Kidney capillary endothelial cell (primary cell): ENCODE results near the gene MT1H.
"Not testable (repeated sequence)": the region's sequence is repeated elsewhere in the genome, so short reads cannot be mapped to it uniquely, and the experiment has no call there.

Source experiments
- DNase-seq: peaks from one replicate; pipeline ENCODE4 v3.0.0-alpha.2; 2018; ENCODE audit warnings: low spot score

MT1H gene

DNA sequence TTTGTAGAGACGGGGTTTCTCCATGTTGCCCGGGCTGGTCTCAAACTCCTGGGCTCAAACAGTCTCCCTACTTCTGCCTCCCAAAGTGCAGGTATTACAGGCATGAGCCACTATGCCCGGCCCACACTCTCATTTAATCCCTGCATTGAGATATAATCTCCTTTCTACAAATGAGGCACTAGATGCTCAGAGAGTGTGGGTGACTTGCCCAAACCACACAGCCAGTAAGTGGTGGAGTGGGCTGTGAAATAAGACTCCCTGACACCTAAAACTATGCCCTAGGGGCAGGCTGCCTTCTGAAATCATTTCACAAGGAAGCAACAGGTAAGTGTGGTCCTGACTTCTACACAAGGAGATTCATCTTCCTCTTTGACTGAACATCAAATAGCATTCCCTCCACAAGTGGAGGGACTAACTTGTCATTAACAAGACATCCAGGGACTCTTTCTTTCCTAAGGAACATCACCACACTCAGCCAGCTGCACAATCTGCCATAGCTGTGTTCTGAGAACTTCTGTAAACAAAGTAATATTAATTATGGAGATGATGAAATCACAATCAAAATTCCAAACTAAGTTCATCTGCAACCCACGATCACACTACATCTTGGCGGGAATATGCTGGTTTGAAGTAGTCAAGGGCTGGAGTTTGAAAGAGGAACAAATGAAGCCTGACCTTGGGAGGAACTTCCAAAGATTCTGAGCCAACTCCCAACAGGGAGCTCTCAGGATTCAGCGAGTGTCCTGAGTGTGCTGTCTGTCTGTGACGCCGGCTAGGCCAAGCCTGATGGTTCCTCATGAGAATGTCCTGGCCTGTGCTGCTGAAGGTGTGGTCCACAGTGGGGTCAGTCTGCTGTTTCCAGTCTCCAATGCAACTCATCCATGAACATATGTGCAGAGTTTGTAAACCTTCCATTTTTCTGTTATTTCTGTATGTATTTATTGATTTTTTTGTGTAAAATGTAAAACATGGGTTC is 4.0 kb upstream of the MT1H start:
- not testable (repeated sequence) for DNase-seq

DNA sequence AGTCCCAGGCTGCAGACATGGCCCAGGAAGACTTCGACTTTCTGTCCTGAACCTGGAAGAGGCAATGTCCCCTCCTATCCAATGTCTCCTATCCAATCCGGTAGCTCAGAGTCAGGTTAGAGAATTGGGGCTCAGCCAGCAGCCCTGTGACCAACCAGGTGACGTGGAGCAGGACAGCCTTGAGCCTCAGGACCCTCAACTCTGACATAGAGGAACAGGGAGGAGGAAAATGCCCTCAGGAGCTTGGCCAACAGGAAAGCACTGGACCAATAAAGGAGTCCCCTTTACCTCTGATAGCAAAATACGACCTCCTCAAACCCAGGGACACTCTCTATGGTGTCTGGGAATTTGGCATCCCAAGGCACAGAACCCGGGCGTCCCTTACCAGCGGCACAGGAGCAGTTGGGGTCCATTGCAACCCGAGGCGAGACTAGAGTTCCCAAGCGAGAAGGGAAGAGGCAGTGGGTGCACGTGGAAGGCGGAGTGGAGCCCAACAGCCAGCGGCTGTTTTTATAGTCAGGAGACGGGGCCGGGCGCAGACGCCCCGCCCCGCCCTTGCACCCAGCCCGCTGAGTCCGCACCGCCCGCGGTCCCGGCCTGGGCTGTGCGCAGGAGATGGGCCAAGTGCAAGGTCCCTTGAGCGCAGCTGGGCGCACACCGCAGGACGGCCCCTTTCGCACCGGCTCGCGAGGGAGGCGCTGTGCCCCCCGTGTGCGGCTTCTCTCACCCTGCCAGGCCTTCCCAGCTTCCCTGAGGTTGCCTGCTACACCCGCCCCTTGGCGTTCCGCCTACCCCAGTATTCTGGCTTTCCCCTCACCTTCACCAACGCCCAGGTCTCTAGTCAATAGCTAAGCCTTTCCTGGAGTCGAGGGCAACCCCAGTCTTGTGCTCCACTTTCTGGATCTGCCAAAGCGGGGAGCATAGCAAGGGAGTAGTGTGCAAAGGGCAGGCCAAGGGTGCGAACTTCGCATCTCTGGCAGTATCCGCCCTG is 1.7 kb upstream of the MT1H start, which contains the start of gene MT1G:
Gene MT1G (minus strand): TSS at position 485 of the 991 bp plus-strand sequence. CDS start 72 bp downstream, at position 413.
- no peak for DNase-seq

DNA sequence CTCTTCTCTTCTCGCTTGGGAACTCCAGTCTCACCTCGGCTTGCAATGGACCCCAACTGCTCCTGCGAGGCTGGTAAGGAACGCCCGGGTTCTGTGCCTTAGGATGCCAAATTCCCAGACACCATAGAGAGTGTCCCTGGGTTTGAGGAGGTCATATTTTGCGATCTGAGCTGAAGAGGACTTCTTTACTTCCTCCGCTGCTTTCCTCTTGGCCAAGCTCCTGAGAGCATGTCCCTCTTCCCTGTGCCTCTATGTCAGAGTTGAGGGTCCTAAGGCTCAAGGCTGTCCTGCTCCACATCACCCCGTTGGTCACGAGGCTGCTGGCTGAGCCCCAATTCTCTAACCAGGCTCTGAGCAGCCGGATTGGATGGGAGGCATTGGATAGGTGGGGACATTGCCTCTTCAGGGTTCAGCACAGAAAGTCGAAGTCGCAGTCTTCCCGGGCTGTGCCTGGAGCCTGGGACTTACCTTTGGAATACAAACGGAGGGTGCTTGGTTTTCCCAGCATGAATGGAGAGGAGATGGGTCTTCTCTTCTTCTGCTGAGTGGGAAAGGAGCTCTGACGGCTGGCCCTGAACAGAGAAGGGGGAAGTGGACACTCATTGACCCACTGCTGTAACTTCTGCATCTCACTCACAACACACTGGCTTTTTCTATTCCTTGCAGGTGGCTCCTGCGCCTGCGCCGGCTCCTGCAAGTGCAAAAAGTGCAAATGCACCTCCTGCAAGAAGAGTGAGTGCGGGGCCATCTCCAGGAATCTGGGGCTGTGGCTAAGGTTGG is 416 bp downstream of the MT1H start:
- no peak for DNase-seq

DNA sequence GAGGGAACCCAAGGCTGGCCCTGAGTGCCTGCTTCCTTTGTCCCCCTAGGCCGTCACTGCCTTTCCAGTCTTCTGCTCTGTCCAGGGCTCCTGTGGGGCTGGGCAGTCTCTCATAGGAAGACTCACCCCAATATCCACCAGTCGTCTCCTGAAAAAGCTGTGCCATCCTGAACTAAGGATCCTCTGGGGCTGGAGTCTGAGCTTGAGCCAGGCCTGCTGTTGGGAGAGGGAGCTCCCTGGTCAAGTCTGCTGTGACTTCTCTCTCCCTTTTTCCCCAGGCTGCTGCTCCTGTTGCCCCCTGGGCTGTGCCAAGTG is 963 bp downstream of the MT1H start:
- no peak for DNase-seq

DNA sequence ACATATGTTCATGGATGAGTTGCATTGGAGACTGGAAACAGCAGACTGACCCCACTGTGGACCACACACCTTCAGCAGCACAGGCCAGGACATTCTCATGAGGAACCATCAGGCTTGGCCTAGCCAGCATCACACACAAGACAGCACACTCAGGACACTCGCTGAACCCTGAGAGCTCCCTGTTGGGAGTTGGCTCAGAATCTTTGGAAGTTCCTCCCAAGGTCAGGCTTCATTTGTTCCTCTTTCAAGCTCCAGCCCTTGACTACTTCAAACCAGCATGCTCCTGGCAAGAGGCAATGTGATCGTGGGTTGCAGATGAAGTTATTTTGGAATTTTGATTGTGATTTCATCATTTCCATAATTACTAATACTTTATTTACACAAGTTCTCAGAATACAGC is 2.1 kb downstream of the MT1H start:
- not testable (repeated sequence) for DNase-seq

DNA sequence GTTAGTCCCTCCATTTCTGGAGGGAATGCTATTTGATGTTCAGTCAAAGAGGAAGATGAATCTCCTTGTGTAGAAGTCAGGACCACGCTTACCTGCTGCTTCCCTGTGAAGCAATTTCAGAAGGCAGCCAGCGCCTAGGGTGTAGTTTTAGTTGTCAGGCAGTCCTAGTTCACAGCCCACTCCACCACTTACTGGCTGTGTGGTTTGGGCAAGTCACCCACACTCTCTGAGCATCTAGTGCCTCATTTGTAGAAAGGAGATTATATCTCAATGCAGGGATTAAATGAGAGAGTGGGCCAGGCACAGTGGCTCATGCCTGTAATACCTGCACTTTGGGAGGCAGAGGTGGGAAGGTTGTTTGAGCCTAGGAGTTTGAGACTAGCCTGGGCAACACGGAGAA is 2.6 kb downstream of the MT1H start:
- DNase-seq, result not testable (repeated sequence)

DNA sequence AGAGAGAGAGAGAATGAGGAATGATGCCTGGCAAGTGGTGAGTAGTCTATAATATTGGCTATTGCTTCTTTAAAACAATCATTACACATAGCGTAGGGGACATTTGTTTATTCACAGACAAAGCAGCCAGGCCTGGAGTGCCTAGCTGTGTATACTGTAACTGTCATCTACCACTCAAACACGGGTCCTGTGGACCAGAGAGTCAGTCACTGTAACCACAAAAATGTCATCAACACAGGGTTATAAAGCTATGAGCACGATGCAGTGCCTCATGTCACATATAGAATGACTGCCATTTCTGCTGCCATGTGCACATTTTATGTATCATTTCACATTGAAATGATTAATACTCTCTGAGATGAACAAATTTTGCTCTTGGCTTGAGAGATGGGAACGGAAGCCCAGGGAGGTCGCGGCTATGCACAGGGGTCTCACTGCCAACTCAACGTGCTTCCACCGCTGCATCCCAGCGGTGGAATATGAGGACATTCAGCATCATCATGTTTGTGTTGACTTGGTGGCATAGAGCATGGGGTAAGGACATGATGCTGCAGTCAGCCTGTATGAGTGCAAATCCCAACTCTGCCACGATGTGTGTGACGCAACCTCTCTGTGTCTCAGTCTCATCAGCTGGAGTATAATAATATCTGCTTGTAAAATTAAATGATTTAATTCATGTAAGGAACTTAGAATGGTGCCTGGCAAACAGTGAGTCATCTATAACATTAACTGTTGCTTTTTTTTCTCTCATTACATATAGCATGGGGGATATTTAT is 3.3 kb downstream of the MT1H start:
- no peak for DNase-seq

DNA sequence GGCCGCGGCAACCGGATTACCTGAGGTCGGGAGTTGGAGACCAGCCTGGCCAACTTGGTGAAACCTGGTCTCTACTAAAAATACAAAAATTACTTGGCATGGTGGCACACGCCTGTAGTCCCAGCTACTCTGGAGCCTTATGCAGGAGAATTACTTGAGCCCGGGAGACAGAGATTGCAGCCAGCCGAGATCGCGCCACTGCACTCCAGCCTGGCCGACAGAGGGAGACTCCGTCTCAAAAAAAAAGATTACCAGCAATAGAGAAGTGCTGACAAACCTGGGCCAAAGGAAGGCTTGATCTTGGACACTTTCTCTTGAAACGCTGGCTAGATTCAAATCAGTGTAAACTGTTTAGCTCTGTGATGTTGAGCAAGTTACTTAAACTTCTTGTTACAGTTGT is 4.3 kb downstream of the MT1H start:
- DNase-seq, result peak; percentile 19

DNA sequence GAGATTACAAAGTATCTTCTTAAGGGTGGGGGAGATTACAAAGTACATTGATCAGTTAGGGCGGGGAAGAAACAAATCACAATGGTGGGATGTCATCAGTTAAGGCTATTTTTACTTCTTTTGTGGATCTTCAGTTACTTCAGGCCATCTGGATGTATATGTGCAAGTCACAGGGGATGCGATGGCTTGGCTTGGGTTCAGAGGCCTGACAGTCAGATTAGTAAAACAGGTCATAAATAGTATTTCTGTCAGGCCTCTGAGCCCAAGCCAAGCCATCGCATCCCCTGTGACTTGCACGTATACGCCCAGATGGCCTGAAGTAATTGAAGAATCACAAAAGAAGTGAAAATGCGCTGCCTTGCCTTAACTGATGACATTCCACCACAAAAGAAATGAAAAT is 5.0 kb downstream of the MT1H start:
- not testable (repeated sequence) for DNase-seq

DNA sequence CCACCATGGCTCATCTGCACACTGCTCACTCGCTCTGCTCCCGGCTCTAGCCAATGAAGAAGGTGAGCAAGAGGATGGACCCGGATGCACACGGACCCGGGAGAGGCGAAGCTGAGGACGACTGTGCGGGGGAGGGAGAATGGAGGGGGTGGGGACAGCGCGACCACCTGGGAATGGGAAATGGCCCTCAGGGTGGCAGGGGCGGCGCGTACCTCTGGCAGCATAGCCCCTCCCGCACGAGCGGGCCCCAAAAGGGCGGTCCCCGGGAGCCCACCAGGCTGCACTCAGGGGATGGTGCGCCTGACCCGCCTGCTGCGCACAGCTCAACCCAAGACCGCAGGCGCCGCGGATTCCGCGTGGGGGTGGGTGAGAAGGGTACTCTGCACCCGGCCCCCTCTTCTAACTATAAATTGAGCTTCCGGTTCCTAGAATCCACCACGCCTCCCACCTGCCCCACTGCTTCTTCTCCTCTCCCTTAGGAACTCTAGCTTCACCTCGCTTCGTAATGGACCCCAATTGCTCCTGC is 6.1 kb downstream of the MT1H start:
- no peak for DNase-seq

DNA sequence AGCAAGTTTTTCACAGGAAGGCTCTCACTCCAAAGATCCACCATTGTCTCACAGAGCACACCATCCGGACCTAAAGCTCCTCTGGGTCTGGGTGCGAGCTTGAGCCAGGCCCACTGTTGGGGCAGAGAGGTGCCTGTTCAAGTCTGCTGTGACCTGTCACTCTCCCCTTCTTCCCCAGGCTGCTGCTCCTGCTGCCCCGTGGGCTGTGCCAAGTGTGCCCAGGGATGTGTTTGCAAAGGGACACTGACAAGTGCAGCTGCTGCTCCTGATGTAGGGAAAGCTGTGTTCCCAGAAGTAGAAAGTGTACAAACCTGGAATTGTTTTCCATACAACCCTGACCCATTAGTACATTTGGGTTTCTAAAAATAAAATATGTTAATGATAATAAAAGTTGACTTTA is 7.9 kb downstream of the MT1H start:
- no peak for DNase-seq

DNA sequence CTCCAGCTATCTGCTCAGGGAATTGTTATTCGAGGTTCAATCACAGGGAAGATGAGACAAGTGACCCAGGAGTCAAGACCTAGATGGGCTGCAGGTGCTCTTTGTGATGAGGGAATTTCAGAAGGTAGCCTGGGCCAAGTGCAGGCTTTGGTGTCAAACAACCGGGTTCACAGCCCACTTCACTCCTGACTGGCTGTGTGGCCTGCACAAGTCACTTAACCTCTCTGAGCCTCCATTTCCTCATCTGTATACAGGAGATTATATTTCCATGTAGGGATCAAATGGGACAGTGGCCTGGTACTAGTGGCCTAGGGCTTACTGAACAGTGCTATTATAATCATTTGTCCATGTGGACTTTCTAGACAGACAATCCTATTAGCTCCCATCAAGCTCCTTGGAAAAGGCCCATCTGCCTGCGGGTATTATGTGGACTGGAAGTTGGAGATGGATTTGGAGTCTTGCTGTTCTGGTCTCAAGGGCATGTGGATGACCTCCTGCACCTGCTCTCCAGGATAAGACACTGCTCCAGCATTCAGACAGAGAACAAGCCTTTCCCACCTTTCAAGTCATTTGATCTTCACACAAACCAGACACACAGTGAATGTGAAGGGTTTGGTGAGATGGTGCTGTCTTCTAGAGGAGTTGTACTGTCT is 9.6 kb downstream of the MT1H start:
- no peak for DNase-seq

DNA sequence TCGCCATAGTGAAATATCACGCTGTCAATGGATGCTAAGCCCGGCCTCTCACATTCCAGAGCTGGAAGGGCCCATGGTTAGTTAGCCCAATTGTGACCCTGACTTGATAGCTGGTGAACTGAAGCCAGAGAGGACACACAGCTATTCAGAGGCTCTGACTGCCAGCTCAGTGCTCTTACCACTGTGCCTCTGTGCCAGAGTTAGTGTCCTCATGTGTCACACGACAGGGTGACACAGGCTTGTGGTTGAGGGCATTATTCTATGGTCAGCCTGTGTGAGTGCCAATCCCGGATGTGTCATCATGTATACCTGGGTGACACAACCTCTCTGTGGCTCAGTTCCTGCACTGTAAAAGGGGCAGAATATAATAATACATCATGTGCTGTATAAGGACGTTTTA is 10.2 kb downstream of the MT1H start:
- no peak for DNase-seq

DNA sequence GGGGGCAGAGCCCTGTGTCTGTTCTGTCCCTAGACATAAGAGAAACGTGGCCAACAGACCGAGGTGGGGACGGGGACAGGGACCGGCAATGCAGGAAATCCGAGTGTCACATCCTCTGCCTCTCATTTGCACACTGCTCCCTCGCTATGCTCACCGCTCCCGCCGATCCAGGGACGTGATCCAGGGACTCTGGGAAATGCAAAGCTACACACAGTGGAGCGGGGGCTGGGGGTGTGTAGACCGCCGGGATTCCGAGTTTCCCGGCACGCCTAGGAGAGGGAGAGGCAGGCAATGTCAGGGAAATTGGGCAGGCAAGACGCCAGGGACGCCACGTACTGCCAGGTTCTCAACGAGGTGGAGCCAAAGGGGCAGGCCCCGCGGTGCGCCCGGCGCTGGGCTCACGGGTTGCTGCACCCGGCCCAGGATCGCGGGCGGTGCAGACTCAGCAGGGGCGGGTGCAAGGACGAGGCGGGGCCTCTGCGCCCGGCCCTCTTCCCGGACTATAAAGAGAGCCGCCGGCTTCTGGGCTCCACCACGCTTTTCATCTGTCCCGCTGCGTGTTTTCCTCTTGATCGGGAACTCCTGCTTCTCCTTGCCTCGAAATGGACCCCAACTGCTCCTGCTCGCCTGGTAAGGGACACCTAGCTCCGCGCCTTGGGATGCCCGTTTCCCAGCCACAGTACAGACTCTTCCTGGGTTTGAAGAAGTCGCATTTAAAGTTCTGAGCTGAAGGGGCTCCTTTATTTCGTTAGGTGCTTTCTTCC is 12.5 kb downstream of the MT1H start, which contains the start of gene MT1X:
Gene MT1X (plus strand): TSS at position 532 of the 764 bp plus-strand sequence. CDS start 71 bp downstream, at position 603.
- DNase-seq, result peak; percentile 88

DNA sequence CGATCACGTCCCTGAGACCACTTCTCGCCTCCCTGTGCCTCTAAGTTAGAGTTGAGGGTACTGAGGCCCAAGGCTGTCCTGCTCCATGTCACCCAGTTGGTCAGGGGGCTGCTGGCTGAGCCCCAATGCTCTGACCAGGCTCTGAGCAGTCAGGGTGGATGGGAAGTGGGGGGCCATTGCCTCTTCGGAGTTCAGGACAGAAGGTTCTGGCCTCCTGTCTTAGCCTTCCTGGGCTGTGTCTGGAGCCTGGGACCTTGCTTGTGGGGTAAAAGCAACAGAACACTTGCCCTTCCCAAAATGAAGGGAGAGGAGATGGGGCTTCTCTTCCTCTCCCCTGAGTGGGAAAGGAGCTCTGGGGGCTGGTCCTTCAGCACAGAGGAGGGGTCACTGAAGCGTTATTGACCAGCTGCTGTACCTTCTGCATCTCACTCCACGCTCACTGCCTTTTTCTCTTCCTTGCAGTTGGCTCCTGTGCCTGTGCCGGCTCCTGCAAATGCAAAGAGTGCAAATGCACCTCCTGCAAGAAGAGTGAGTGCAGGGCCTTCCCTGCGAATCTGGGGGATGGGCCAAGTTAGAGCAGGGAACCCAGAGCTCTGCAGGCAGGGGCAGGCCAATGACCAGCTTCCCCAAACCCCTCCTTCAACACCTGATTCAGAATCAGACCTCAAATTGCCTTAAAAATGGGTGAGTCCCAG is 13.2 kb downstream of the MT1H start:
- no peak for DNase-seq

DNA sequence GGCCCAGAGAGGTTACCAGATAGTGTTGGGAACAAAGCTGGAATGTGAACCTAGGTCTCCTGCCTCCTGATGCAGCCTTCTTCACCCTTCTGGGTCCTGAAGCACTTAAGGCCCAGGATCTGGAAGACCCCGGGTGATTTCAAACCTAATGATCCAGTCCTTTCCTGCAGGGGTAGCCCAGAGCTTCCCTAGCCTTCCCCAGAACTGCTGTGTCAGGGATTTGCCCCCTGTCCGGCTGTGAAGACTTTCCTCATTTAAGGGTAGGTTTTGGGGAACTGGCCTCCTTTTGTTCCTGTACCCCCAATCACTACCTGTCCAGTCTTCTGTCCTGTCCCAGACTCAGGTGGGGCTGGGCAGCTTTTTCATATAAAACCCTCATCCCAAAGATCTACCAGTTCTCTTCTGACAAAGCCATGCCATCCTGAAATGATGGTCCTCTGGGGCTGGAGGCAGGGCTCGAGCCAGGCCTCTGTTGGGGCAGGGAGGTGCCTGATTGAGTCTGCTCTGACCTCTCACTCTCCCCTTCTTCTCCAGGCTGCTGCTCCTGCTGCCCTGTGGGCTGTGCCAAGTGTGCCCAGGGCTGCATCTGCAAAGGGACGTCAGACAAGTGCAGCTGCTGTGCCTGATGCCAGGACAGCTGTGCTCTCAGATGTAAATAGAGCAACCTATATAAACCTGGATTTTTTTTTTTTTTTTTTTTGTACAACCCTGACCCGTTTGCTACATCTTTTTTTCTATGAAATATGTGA is 14.0 kb downstream of the MT1H start:
- no peak for DNase-seq

DNA sequence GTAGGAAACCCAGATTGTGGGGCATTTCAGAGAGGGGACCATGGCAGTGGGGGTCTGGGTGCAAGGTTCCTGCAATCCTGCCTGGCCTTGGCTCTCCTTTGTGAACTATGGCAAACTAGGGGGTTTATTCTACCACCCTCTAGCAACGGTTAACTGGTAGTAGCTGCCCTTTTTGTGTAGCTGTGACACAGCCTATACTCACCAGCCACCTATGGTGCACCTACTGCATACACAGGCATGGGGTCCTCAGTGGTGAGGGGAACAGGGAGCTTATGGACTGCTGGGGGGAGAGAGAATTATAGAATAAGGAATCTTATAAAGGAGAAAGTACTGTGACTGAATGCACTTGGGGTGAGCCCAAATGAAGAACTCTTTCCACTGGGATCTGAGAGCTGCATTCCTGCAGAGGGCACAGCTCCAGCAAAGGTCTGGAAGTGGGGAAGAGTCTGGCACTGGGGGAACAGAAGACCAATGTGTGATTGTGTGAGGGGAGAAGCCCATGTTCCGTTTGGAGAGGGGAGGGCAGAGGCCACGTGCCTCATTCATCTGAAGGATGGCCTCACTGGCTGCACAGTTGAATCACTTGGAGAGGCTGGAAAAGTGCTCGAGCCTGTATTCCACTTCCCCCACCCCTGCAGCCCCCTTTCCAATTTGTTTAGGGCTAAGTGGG is 14.8 kb downstream of the MT1H start:
- DNase-seq, result no peak
